K562 (cell line): ENCODE results near the gene PRMT2. TPM values are rescaled to one million over a fixed set of nuclear protein-coding genes. Genes with fewer than 3 reads are reported as not detected.

Experiments used
- ATAC-seq: fragments of 200-7000 bp; cut with Tn5 transposase; 3 replicates; pipeline ENCODE4 v1.9.1; 2020; ENCODE audit warnings: moderate library complexity
- BruUV-seq: library from RNA; stranded (reverse); fragments of 400-500 nt; replicated peaks from 2 replicates; lab custom pipeline; 2021; lab: Mats Ljungman, UMichigan
- CTCF ChIA-PET: fragments of 300-600 bp; formaldehyde crosslinking; extraction: SDS; loops from one replicate; lab custom pipeline; 2021; ENCODE audit warnings: low intra/inter-chr PET ratio; lab: Yijun Ruan, JAX
- POLR2A ChIA-PET: fragments of 300-600, 350-650 bp; sonication (Branson Sonifier 250); formaldehyde crosslinking; extraction: SDS; loops from one replicate; lab custom pipeline; 2021; ENCODE audit warnings: antibody characterized with exemption, inconsistent platforms; lab: Yijun Ruan, JAX
- DNase-seq, 4 experiments: peaks; one replicate each; pipeline versions ENCODE4 v3.0.0 to v3.0.0-alpha.2; 2011 to 2018; ENCODE audit warnings: low spot score in 3 of 4, mixed read lengths in 3 of 4; ENCODE audit errors: extremely low read depth in 1 of 4
- FAIRE-seq: peaks from 2 replicates; lab custom pipeline; 2011; peaks lifted over from hg19 to GRCh38; lab: Jason Lieb, UNC
- H2AFZ ChIP-seq: 2 replicates; pipeline ENCODE4 v1.6.0; 2011; ENCODE audit warnings: low read depth, low read length, control low read depth, inconsistent platforms
- H3K27ac ChIP-seq: fragments of 200-600 bp; 3 replicates; pipeline ENCODE4 v1.8.0; 2011; ENCODE audit warnings: low read depth, mild to moderate bottlenecking, control low read depth, inconsistent platforms, low read length, moderate library complexity, mixed read lengths; ENCODE audit errors: extremely low read depth
- H3K27me3 ChIP-seq, 2 experiments: fragments of 300-600 bp in 1 of 2; 2 replicates in 1 of 2; 3 replicates in 1 of 2; pipeline versions ENCODE4 v1.6.0 to v1.8.0; 2011; ENCODE audit warnings: inconsistent platforms in 2 of 2, low read length in 2 of 2, mild to moderate bottlenecking in 1 of 2, mixed read lengths in 1 of 2, moderate library complexity in 1 of 2; ENCODE audit not compliant: control insufficient read depth in 2 of 2, insufficient read depth in 2 of 2
- H3K36me3 ChIP-seq: fragments of 300-600 bp; 3 replicates; pipeline ENCODE4 v1.8.0; 2011; ENCODE audit warnings: mild to moderate bottlenecking, low read length, inconsistent platforms; ENCODE audit not compliant: control insufficient read depth, insufficient read depth
- H3K4me1 ChIP-seq, 2 experiments: fragments of 200-600 bp in 1 of 2; replicated peaks in 1 of 2; 2 replicates in 1 of 2; 3 replicates in 1 of 2; pipeline versions ENCODE4 v1.5.1 to v1.8.0; 2011; ENCODE audit warnings: inconsistent platforms in 2 of 2, low read length in 2 of 2, mild to moderate bottlenecking in 1 of 2, mixed read lengths in 1 of 2, moderate library complexity in 1 of 2; ENCODE audit not compliant: control insufficient read depth in 2 of 2, insufficient read depth in 2 of 2
- H3K4me2 ChIP-seq: 2 replicates; pipeline ENCODE4 v1.6.1; 2011; ENCODE audit warnings: low read length, control low read depth, inconsistent platforms, mixed read lengths; ENCODE audit not compliant: insufficient read depth
- H3K4me3 ChIP-seq: fragments of 200-600 bp; sonication (generic), shearing (Covaris generic); 2 replicates; pipeline ENCODE4 v1.5.1; 2016; ENCODE audit warnings: control low read depth, inconsistent platforms
- H3K79me2 ChIP-seq: fragments of 200-600 bp; 3 replicates; pipeline ENCODE4 v1.8.0; 2011; ENCODE audit warnings: low read length, inconsistent platforms; ENCODE audit not compliant: control insufficient read depth, insufficient read depth
- H3K9ac ChIP-seq, 2 experiments: 2 replicates each; pipeline versions ENCODE4 v1.6.0 to v1.6.1; 2011; ENCODE audit warnings: low read depth in 2 of 2, low read length in 2 of 2, control low read depth in 1 of 2, inconsistent platforms in 1 of 2, mild to moderate bottlenecking in 1 of 2, mixed read lengths in 1 of 2; ENCODE audit not compliant: insufficient read depth in 1 of 2
- H3K9me1 ChIP-seq: one replicate; pipeline ENCODE4 v1.6.0; 2011; ENCODE audit warnings: inconsistent platforms, mild to moderate bottlenecking, low read length, moderate library complexity; ENCODE audit not compliant: control insufficient read depth, insufficient read depth
- H3K9me3 ChIP-seq: replicated peaks from 2 replicates; pipeline ENCODE4 v1.5.1; 2011; ENCODE audit warnings: low read depth, low read length, inconsistent platforms; ENCODE audit not compliant: control insufficient read depth, insufficient read depth
- H4K20me1 ChIP-seq: replicated peaks from 2 replicates; pipeline ENCODE4 v1.6.1; 2011; ENCODE audit warnings: low read length, inconsistent platforms, mixed read lengths; ENCODE audit not compliant: control insufficient read depth, insufficient read depth
- CREB3 ChIP-seq: fragments of 450-650 bp; conservative IDR thresholded peaks from 2 replicates; pipeline ENCODE4 v1.6.1; 2016; ENCODE audit warnings: missing genetic modification characterization, low read depth, mild to moderate bottlenecking, missing compliant biosample characterization, moderate library complexity
- ILK ChIP-seq: fragments of 450-650 bp; IDR thresholded peaks from 2 replicates; pipeline ENCODE4 v1.6.1; 2016; ENCODE audit warnings: missing genetic modification characterization, low read depth, mild to moderate bottlenecking, missing compliant biosample characterization, moderate library complexity, borderline replicate concordance
- NFIC ChIP-seq: fragments of 450-650 bp; IDR thresholded peaks from 2 replicates; pipeline ENCODE4 v1.6.1; 2017; ENCODE audit warnings: mild to moderate bottlenecking, inconsistent platforms
- NONO ChIP-seq, 2 experiments: fragments of 200-400 bp in 1 of 2; fragments of 450-650 bp in 1 of 2; formaldehyde crosslinking in 1 of 2; IDR thresholded peaks; 2 replicates each; pipeline ENCODE4 v1.6.1; 2017; ENCODE audit warnings: low read depth in 2 of 2, mild to moderate bottlenecking in 2 of 2, moderate library complexity in 2 of 2, low read length in 1 of 2
- ZFP36 ChIP-seq: fragments of 150-350 bp; IDR thresholded peaks from 2 replicates; pipeline ENCODE4 v1.6.1; 2018; ENCODE audit warnings: low read length, low read depth; ENCODE audit not compliant: partially characterized antibody
- WGBS: fragments of 100-300 bp; shearing (Covaris generic); methylation state at CpG from one replicate; pipeline ENCODE4 v1.1.6; 2016; ENCODE audit warnings: low coverage, mixed read lengths; ENCODE audit not compliant: insufficient coverage; ENCODE audit errors: missing lambda C conversion rate; 5-methylcytosine and 5-hydroxymethylcytosine counted together
- in situ Hi-C: fragments of 300-500 bp; cut with MboI; formaldehyde crosslinking; loops from 4 replicates; pipeline ENCODE4 v1.15.0; 2018; ENCODE audit warnings: inconsistent platforms, mixed read lengths
- intact Hi-C: fragments of 100-400 bp; cut with micrococcal nuclease; formaldehyde crosslinking; loops from 2 replicates; pipeline ENCODE4 v1.14.2; 2022
- polyA plus RNA-seq, 8 experiments: library from polyadenylated mRNA; depleted of rRNA in 4 of 8; stranded (reverse) in 5 of 8; unstranded in 3 of 8; fragments of >200 nt; fragmentation: Nextera tagmentation in 2 of 8; fragmentation: Illumina TruSeq in 1 of 8; extraction: Ambion mirVana in 2 of 8; extraction: Trizol in 1 of 8; gene quantifications; 2 replicates each; pipeline versions ENCODE4 v1.2.1 to v1.2.3, GENCODE V29; 2011 to 2014; ENCODE audit warnings: inconsistent platforms in 1 of 8, missing spikeins in 1 of 8
- total RNA-seq, 7 experiments: library from RNA; depleted of rRNA in 6 of 7; stranded (reverse); fragments of >200 nt in 6 of 7; fragmentation: Illumina TruSeq in 2 of 7; extraction: Trizol in 2 of 7; gene quantifications; 2 replicates each; pipeline versions ENCODE4 v1.2.1 to v1.2.3, GENCODE V29; 2011 to 2021; ENCODE audit warnings: low replicate concordance in 1 of 7
- TF ChIP-seq, protein P1 (sequence below): sonication (generic); formaldehyde crosslinking; IDR thresholded peaks from 2 replicates; pipeline ENCODE4 v1.8.1; 2023; ENCODE audit warnings: mild to moderate bottlenecking, missing genetic modification reagents

The PRMT2 gene
- total and polyA plus RNA-seq, 9 of the 15 experiments (the other 6 are each of a cell fraction or from before 2014, with no cell fraction given), result 37.2 to 85.7 (median 59.3) TPM

GRCh38 chr21:46635324-46636180 is at the start of gene PRMT2 (continued):
- TF ChIP-seq, protein P1, sequence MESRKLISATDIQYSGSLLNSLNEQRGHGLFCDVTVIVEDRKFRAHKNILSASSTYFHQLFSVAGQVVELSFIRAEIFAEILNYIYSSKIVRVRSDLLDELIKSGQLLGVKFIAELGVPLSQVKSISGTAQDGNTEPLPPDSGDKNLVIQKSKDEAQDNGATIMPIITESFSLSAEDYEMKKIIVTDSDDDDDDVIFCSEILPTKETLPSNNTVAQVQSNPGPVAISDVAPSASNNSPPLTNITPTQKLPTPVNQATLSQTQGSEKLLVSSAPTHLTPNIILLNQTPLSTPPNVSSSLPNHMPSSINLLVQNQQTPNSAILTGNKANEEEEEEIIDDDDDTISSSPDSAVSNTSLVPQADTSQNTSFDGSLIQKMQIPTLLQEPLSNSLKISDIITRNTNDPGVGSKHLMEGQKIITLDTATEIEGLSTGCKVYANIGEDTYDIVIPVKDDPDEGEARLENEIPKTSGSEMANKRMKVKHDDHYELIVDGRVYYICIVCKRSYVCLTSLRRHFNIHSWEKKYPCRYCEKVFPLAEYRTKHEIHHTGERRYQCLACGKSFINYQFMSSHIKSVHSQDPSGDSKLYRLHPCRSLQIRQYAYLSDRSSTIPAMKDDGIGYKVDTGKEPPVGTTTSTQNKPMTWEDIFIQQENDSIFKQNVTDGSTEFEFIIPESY (CRISPR knock-in tag), result no peak
- TF ChIP-seq ILK (tag) (no peak), NFIC (0 out of 2 replicates have a peak, but pooled peaks have one; percentile 15), CREB3 (tag) (no peak)

GRCh38 chr21:46594276-46594675 is 41.2 kb upstream of the PRMT2 start:
- Histone ChIP-seq H3K27me3 (no peaks in the 10 kb centered on the region), H3K79me2 (no peaks in the 10 kb centered on the region), H3K27ac (no peak overlapping the region), H3K4me3 (no peak overlapping the region), H2AFZ (no peak overlapping the region), H3K36me3 (no peaks in the 10 kb centered on the region), H3K9me1 (no peaks in the 10 kb centered on the region), H3K4me1 (peaks cover under 1 to 15% of the 10 kb centered on the region in 2 experiments; a peak in 4 of 5 replicates), H3K9ac (no peak overlapping the region), H3K4me2 (no peak overlapping the region), H4K20me1 (no peaks in the 10 kb centered on the region), H3K9me3 (peaks cover 3% of the 10 kb centered on the region; the same call in 1 of the 2 replicates)
- ChIA-PET POLR2A (interaction anchor here (0.7 to 0.8 kb wide), 2 partner anchors 32 to 138 kb away, joined by 3 read pairs; no protein-coding TSS in a partner anchor), CTCF (no interaction called here)
- in situ Hi-C loops, result no loop called here
- TF ChIP-seq ZFP36 (peak; percentile 80), NONO (IDR thresholded peaks at IDR 0.05; ENCODE audit: low read depth in 2 of 2, low read length in 1 of 2) (no peak)
- BruUV-seq, result no TSS peak
- no peak for FAIRE-seq
- intact Hi-C loops, result no loop called here
- ATAC-seq, result no peak
- 10% methylated on average over 8 of the region's 8 CpGs for WGBS
- no peak for DNase-seq
